NB4 (cell line): ENCODE results near the gene FAM24A.

Source experiments
- MYC ChIP-seq: IDR thresholded peaks from 2 replicates; pipeline ENCODE4 v1.6.1; 2011; ENCODE audit warnings: low read depth, low read length
- POLR2A ChIP-seq: IDR thresholded peaks from 2 replicates; pipeline ENCODE4 v1.6.1; 2011; ENCODE audit warnings: mild to moderate bottlenecking; ENCODE audit not compliant: insufficient read length; ENCODE audit errors: extremely low read depth
- TF ChIP-seq, protein P1 (sequence below): IDR thresholded peaks from one replicate; pipeline ENCODE4 v1.5.1; 2012; ENCODE audit warnings: low read depth, low read length
- TF ChIP-seq, protein P2 (sequence below): IDR thresholded peaks from 2 replicates; pipeline ENCODE4 v1.6.1; 2011; ENCODE audit warnings: low read depth, low read length

DNA sequence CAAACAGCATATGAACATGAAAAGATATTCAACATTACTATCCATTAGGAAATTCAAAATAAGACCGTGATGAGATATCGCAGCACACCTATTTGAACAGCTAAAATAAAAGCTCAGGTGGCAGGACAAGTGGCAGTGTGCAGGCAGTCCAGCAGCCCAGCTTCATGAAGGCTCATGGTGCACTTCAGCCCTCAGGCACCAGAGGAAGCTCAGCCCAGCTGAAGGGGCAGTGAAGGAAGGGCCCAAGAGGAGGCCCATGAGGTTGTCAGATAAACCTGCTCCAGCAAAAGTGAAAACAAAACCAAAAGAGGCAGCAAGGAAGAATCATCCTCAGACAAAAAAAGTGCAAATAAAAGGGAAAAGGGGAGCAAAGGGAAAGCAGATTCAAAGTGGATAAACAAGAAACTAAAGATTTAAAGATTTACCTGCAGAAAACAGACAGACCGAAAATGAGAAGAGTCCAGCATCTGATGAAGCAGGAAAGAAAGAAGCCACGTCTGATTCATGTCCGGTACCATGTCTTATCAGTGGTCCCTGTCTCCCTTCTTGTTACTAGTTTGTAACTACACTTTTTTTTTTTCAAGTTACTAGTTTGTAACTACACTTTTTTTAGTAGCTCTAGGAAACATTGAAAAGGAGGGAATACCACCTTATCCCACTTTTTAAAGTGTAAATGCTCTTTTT lies 16.0 kb upstream of the FAM24A start:
- TF ChIP-seq, protein P1, sequence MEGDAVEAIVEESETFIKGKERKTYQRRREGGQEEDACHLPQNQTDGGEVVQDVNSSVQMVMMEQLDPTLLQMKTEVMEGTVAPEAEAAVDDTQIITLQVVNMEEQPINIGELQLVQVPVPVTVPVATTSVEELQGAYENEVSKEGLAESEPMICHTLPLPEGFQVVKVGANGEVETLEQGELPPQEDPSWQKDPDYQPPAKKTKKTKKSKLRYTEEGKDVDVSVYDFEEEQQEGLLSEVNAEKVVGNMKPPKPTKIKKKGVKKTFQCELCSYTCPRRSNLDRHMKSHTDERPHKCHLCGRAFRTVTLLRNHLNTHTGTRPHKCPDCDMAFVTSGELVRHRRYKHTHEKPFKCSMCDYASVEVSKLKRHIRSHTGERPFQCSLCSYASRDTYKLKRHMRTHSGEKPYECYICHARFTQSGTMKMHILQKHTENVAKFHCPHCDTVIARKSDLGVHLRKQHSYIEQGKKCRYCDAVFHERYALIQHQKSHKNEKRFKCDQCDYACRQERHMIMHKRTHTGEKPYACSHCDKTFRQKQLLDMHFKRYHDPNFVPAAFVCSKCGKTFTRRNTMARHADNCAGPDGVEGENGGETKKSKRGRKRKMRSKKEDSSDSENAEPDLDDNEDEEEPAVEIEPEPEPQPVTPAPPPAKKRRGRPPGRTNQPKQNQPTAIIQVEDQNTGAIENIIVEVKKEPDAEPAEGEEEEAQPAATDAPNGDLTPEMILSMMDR: no peak
- TF ChIP-seq MYC (no peak), POLR2A (no peak)
- TF ChIP-seq, protein P2, sequence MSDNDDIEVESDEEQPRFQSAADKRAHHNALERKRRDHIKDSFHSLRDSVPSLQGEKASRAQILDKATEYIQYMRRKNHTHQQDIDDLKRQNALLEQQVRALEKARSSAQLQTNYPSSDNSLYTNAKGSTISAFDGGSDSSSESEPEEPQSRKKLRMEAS: no peak
